ENCODE results near the gene C5orf24.
"Not testable (repeated sequence)": the region's sequence is repeated elsewhere in the genome, so short reads cannot be mapped to it uniquely, and the experiment has no call there.

The C5orf24 gene

DNA sequence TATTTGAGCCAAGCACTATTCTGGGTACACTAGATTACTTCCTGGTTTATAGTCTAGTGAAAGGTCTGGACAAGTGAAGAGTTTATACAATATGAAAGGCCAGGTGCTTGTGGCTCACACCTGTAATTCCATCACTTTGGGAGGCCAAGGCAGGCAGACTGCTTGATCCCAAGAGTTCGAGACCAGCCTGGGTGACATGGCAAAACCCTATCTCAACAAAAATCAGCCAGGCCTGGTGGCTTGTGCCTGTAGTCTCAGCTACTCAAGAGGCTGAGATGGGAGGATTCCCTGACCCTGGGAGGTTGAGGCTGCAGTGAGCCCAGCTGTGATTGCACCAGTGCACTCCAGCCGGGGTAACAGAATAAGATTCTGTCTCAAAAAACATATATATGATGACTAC is 18.9 kb downstream of the C5orf24 start:
- no peak for DNase-seq

DNA sequence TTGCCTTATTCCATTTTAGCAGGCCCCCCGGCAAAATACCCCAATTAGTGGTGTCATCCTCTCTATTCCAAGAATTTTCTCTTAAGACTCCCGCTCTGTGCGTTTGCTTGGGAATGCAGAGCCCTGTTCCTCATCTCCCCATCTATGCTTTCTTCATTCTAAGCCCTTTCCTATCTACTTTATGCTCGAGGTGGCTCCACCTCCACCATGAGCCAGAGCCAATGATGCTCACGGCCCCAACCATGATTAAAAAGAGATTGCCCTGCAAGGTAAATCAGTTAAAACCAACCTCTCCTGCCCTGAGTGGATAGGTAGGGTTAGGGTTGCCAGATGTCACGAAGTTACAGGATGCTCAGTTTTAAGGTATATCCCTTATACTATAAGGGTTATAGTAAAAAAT is 27.7 kb downstream of the C5orf24 start:
- DNase-seq = no peak

DNA sequence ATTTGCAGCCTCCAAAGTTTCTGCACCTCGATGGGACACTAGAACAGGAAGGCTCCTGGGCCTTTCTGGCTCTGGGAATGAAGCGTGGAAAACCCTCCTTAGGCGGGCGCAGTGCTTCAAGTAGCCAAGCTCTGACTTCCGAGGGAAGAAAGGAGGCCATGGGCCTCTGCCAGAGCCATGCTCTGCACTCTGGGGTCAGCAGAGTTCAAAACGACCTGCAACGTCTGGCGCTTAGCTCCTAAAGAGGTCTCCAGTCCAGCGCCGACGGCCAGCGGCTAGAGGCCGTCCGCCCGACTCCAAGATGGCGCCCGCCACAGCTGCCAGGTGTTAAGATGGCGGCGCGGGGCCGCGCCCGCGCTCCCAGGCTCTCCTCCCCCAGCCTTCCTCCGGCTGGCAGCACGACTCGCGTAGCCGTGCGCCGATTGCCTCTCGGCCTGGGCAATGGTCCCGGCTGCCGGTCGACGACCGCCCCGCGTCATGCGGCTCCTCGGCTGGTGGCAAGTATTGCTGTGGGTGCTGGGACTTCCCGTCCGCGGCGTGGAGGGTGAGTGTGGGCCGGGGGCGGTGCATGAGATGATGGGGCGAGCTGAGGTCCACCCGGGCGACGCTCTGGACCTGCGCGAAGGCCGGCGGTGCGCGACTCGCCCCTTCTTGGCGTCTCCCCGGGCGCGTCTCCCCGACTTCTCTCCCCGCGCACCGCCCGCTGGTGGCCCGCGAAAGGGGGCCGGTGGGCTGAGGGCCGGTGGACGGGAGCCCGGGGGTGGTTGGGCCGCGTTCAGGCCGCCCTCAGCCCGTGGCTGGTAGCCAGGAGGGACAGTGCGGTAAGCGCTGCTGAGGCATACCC is 28.4 kb downstream of the C5orf24 start, which contains the start of gene TXNDC15:
Gene TXNDC15 (plus strand): TSS at position 385 of the 844 bp plus-strand sequence. CDS start 57 bp downstream, at position 442.
- DNase-seq = peak; percentile 42

DNA sequence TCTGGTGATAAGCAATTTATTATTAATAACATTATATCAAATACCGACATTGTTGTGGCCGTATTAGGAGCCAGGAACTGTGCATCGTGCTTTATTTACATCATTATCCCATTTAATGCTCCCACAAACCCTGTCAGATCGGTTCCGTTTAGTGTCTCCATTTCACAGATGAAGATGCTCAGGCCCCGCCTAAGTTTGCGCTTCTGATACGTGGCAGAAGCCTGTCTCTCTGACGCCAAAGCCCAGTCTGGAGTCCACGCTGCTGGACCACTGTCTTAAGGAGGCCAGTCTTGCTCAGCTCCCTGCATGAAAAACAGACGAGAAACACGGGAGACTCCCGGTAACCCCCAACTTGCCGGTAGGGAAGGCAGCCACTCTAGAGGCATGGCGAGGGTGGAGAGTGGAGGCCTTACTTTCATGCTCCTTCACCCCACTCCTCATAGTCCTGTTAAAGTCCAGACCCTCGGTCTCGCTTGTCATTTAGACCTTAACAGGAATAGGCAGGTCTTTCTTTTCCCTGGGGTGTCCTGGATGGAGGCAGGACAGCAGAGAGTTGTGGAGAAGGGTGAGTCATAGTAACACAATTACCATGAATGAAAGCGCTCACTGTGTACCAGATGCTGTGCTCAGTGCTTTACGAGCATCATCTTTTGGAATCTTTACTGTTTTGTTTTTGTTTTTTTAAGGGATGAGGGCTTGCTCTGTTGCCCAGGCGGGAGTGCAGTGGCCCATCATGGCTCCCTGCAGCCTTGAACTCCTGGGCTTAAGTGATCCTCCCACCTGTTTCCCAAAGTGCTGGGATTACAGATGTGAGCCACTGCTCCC is 29.3 kb downstream of the C5orf24 start:
- DNase-seq = no peak

DNA sequence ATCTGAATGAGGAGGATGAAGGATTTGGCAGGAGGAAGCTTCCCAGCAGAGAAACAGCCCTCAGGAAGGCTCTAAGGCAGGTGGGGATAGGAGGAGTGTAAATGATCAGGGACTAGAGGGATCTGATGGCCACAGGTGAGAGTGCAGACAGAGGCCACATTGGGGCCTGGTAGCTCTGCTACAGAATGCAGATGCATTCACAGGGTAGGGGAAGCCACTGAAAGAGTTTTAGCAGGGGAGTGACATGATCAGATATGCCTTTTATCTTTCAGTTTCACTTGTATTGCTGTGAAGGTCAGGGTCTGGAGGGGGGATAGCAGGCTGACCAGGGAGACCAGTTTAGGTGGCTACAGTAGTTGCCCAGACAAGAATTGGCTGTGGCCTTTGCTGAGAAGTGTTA is 31.4 kb downstream of the C5orf24 start:
- DNase-seq = no peak

DNA sequence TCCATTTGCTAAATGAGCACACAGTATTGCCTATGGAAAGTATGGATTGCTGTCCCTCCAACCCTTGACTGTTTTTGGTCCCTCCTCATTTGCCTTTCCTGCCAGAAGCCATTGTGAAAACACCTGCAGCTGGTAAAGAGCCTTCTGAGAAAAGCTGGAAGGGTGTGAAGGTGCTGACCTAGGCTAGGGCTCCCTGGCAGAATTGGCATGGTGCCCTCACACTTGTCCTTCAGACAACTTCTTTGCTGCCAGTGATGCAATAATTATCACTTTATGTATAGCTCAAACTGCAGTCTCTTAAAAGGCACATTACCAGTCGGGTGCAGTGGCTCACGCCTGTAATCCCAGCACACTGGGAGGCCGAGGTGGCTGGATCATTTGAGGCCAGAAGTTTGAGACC is 32.6 kb downstream of the C5orf24 start:
- peak; percentile 28 for DNase-seq

DNA sequence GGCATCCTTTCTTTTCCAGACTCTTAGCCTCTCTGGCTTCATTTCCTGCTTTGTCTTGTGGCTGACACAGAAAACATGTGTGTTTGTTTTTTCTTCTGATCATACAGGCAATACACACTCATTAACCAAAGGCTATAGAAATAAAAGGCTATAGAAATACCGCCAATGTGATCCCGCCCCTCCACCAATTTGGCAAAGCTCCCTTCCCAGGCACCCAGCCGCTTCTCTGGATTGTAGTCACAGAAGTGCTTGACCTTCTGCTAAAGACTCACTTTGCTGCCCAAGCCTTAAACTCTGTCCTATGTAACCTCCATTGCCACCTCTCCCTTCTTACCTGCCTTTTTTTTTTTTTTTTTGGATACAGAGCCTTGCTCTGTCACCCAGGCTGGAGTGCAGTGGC is 33.7 kb downstream of the C5orf24 start:
- no peak for DNase-seq

DNA sequence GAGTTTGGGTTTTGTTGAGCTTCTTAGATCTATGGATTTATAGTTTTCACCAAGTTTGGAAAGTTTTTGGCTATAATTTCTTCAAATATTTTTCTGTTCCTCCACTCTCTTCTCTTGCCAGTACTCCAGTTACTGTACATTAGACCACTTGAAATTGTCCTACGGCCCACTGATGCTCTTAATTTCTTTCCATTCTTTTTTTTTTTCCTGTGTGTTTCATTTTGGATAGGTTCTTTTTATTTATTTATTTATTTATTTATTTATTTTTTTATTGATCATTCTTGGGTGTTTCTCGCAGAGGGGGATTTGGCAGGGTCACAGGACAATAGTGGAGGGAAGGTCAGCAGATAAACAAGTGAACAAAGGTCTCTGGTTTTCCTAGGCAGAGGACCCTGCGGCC is 35.2 kb downstream of the C5orf24 start:
- DNase-seq = not testable (repeated sequence)

DNA sequence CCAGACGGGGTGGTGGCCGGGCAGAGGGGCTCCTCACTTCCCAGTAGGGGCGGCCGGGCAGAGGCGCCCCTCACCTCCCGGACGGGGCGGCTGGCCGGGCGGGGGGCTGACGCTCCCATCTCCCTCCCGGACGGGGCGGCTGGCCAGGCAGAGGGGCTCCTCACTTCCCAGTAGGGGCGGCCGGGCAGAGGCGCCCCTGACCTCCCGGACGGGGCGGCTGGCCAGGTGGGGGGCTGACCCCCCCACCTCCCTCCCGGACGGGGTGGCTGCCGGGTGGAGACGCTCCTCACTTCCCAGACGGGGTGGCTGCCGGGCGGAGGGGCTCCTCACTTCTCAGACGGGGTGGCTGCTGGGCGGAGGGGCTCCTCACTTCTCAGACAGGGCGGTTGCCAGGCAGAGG is 35.9 kb downstream of the C5orf24 start:
- not testable (repeated sequence) for DNase-seq

DNA sequence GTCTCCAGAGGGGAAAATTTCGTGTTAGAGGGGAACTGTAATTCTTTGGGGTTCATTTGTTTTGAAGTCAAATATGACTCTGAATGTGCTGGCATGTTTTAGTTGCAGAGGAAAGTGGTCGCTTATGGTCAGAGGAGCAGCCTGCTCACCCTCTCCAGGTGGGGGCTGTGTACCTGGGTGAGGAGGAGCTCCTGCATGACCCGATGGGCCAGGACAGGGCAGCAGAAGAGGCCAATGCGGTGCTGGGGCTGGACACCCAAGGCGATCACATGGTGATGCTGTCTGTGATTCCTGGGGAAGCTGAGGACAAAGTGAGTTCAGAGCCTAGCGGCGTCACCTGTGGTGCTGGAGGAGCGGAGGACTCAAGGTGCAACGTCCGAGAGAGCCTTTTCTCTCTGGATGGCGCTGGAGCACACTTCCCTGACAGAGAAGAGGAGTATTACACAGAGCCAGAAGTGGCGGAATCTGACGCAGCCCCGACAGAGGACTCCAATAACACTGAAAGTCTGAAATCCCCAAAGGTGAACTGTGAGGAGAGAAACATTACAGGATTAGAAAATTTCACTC is 41.9 kb downstream of the C5orf24 start:
- DNase-seq = no peak

DNA sequence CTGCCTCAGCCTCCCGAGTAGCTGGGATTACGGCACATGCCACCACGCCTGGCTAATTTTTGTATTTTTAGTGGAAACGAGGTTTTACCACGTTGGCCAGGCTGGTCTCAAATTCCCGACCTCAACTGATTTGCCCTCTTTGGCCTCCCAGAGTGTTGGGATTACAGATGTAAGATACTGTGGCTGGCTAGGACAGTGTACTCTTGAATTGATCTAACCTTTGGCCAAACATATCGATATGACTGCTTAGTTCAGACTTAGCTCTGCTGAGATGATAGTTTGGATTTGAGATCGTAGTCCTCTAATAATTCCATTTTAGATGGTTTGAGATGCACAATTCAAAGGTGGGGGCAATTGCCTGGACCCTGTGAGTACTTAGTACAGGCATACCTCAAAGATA is 43.6 kb downstream of the C5orf24 start:
- no peak for DNase-seq

DNA sequence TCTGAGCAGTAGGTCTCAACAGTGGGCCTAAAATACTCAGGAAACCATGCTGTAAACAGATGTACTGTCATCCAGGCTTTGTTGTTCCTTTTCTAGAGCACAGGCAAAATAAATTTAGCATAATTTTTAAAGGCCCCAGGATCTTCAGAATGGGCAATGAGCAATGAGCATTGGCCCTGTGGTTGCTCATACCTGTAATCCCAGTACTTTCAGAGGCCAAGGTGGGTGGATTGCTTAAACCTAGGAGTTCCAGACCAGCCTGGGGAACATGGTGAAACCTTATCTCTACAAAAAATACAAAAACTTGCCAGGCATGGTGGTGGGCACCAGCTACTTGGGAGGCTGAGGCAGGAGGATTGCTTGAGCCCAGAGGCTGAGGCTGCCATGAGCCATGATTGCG is 45.7 kb downstream of the C5orf24 start:
- no peak for DNase-seq

DNA sequence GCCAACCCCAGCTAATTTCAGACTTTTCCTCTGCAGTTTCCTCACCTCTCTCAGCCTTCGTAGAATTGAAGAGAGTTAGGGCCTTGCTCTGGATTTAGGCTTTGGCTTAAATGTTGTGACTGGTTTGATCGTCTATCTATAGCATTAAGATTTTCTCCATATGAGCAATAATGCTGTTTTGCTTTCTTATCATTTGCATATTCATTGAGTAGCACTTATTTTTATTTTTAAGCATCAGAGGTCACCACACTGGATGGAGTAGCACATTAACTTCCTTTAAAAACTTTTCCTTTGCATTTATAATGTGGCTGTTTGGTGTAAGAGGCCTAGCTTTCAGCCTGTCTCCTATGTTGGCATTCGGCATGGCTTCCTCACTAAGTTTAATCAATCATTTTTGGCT is 46.5 kb downstream of the C5orf24 start:
- DNase-seq = no peak

DNA sequence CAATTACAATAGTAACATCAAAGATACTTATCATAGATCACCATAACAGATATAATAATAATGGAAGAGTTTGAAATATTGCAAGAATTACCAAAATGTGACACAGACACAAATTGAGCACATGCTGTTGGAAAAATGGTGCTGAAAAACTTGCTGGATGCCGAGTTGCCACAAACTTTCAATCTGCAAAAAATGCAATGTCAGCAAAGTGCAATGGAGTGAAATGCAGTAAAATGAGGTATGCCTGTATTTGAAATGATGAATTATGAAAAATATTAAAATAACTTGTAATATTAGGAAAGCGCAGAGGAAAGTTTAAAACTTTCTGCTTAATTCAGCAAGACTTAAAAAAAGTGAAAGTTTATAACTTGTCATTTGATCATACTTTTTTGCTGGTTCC is 47.2 kb downstream of the C5orf24 start:
- no peak for DNase-seq

DNA sequence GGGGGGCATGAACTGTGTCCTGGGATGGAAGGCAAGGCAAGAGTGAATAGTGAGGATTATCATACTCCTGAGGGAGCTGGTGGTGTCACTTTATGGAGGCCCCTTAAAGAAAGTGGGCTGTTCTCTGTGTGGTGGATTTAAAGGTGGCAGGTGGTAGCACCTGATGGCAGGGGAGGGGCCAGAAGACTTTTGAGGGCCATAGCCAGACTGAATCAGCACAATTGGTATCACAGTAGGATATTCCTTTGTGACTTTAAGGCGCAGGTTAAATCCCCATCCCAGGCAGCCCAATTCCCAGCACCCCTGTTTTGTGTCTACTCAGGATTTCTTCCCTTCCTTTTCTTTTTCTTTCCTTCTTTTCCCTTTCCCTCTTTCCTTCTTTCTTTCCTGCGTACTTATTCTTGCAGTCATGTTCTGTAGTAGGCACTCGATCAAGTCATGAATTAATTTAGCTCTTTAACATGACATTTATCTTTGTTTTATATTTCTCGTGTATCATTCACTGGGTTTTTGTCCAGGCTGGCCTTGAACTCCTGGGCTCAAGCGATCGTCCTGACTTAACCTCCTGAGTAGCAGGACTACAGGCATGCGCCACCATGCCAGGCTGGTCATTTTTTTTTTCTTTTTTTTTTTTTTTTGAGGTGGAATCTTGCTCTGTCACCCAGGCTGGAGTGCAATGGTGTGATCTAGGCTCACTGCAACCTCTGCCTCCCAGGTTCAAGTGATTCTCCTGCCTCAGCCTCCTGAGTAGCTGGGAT is 48.2 kb downstream of the C5orf24 start:
- DNase-seq = no peak

DNA sequence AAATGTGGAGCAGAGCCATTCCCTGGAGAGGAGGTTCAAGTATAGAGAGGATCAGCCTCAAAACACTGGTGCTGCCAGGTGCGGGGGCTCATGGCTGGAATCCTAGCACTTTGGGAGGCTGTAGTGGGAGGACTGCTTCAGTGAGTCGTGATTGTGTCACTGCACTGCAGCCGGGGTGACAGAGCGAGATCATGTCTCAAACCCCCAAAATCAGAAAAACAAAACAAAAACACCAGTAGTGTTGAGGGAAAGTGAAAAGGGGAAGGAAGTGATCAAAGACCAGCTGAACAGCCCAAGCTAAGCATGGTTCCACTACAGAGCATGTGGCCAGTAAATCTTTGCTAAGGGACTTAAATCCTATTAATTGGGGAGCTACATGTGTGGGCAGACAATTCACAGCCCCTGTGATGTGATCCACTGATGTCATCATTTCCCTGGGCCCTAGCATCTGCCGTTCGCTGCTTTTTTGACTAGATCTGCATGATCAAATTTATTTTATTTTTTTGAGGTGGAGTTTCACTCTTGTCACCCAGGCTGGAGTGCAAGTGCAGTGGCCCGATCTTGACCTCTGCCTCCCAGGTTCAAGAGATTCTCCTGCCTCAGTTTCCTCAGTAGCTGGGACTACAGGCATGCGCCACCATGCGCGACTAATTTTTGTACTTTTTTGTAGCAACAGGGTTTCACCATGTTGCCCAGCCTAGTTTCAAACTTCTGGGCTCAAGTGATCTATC is 56.5 kb downstream of the C5orf24 start:
- DNase-seq = no peak

DNA sequence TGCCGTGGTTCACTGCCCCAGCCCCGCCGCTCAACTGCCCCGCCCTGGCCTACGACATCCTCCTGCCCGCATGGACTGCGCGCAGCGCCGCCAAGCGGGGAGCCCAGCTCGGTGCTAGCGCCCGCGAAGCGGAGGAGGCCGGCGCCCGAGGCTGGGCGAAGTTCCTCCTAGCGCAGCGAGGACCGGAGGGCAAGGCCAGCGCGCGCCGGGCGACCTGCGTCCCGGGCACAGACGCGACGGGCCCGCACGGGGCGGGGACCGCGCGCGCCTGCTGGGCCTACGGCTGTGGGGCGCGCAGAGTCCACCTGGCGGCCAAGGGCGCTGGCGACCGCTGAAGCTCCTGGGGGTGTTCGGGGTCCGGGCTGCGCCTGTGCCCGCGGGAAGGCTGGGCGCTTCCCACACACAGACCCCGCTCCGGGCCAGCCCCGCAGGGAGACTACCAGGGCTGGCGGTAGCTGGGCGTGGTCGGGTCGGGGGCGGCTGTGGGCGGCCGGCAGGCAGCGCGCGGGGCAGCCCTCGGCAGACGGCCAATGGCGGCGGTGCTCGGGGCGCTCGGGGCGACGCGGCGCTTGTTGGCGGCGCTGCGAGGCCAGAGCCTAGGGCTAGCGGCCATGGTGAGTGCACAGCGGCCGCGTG is 59.0 kb downstream of the C5orf24 start, which contains the start of gene PCBD2:
Gene PCBD2 (plus strand): TSS at position 522 of the 636 bp plus-strand sequence. CDS start 9 bp downstream, at position 531.
- peak; percentile 64 for DNase-seq

DNA sequence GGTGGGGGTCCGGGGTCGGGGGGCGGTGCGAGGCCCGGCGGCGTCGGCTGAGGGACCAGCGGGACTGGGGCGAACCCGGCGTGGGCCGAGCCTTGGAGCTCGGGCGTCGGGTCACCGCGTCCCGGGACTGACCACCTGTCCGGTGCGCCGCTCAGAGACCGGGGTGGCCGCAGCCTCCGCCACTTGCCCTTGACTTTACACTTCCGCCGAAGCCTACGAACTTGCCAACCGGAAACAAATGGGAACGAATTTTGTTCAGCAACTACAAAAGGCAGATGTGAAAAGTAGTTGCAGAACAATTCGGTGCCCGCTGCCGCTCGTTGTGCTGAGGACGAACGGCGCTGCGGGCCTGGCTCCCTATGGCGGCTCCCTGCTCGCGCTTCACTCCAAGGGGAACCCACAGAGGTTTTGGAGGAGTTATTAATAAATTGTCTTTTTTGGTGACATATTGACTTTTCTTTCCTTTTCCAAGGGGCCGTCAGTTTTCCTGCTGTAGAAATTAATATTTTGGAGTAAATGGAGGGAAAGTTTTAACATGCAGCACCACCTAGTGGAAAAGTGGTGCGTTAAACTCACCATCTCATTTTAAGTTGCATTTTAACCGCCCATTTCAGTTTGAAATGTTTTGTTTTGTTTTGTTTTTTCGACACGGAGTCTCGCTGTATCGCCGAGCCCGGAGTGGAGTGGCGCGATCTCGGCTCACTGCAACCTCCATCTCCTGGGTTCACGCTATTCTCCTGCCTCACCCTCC is 59.7 kb downstream of the C5orf24 start:
- peak; percentile 31 for DNase-seq

DNA sequence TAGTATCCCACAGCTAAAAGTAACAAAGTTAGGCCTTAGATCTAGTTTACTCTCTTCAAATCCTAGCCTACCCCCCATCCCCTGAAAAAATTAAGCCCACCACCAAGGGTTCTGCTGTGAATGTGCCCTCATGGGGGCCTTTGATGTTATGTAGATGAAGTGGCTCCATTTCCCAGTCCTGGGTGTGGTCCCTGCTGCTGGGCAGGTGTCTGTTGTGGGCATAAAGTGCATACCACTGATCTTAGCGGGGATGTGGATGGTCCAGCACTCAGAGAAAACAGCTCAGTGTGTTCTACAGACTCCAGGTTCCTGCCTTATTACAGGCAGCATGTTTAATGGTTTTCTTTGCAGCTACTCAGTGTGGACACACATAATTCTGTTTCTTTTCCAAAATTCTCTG is 61.0 kb downstream of the C5orf24 start:
- no peak for DNase-seq

Data from DMS79 (cell line).